ENCODE measurements around the gene PKIB.
"Not testable (repeated sequence)": the region's sequence is repeated elsewhere in the genome, so short reads cannot be mapped to it uniquely, and the experiment has no call there.

Gene PKIB

DNA sequence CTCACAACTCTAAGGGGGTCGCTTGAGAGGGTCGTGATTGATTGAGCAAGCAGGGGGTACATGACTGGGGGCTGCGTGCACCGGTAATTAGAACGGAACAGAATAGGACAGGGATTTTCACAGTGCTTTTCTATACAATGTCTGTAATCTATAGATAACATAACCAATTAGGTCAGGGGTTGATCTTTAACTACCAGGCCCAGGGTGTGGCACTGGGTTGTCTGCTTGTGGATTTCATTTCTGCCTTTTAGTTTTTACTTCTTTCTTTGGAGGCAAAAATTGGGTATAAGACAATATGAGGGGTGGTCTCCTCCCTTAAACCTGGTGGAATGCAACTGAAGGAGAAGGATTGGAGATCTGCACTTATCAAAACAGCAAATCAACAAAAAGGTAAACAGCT, 138.7 kb downstream of the PKIB start:
- not testable (repeated sequence) for DNase-seq (ENCODE audit: low read depth)

DNA sequence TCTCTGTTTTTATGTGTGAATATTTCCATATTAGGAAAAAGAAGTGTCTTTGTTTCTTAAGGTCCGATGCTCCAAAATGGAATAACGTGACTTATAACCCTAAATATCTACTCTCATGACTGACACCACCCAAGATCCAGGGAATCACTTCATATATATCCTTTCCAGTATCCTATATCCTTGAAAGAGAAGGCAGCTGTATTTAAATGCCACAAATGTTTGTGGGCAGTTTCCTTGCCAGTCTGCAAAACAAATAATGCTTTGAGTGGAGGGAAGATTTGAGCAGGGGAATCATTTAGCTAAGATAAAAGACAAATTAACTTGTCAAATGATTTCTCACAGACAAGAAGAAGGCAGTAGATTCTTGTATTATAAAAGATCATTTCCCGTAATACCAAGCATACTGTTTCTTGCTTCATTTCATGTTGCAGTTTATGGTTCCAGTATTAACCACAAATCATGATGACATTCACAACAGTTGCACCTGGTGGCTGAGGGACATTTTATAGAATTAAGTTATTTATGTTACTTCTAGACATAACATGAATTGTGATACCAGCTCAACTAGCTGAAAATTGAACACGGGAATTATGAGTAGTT, 139.3 kb downstream of the PKIB start:
- no peak for DNase-seq (ENCODE audit: low read depth)

DNA sequence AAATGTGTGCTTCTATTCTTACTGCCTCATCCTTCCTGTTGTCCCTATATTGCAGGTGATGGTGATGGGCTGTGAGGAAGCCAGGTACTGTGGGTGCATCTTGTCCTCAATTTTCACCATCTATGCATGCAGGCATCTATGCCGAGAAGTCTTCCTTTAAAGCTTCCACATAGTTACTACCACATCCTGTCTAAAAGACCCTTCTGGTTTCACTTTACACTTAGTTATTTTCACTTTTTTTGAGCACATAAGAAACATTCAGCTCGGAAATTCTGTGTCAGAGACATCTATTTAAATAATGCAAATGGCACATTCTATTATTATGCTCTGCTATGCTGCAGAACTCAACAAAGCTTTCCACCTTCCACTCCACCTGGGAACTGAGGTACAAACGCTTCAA, 141.1 kb downstream of the PKIB start:
- DNase-seq (ENCODE audit: low read depth): no peak

DNA sequence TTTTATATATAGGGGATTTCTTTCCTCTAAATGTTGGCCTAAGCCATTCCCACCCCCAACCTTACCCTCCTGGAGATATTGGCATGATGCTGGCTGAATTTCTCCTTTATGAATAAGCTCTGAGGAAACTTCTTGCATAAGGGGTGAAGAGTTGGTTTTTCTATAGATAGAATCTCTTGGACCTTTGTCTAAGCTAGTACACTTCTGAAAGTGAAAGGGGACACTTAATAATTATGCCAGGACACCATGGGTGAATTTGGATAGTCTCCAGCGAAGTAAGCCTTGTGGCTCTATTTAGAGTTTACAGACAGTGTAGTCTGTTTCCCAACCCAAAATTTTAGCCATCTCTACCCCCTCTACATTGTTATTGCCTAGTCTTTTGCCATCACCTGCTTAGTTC, 142.3 kb downstream of the PKIB start:
- DNase-seq (ENCODE audit: low read depth): no peak

DNA sequence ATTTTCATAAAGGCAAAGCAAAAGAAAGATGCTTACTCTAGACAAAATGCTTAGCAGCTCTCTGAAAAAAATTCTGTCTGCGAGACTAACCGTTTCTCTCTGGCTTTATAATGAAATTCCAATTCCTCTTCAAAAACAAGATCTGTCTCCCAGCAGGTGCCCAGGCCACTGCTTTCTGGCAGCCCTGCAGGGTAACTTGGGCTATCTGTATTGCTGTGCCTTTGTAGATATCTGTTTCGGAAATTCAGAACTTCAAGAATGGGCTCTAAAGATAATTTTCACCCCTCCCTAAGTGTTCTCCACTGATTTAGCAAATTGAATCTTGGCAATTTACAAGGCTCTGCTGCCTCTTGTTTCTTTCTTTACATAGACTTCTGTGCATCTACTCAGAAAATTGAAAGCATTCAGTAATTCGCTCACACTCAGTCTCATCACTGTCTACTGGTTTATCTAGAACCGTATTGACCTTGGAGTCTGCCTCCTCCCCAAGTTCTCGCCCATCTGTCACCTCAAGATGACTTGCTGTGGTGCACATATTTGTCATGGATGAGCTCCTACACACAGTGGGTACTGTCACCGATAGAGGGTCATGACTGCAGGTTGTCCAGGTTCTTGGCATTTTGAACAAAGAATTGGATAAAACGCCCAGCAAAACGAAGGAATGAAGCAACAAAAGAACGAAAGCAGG, 142.9 kb downstream of the PKIB start:
- DNase-seq (ENCODE audit: low read depth): no peak

DNA sequence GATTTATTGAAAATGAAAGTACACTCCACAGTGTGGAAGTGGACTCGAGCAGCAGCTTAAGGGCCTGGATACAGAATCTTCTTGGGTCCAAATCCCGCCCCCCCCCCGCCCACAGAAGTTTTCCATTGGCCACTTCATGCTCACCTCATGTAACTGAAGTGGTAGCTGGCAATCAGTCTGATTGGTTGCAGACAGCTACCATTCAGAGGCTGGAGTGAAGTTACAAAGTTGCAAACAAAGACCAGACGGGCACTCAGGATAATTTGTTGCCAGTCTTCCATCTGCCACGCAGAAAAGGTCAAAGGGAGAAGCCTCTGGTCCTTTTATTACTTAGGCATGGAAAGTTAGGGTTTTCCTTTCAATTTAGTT, 143.5 kb downstream of the PKIB start:
- DNase-seq (ENCODE audit: low read depth): no peak

DNA sequence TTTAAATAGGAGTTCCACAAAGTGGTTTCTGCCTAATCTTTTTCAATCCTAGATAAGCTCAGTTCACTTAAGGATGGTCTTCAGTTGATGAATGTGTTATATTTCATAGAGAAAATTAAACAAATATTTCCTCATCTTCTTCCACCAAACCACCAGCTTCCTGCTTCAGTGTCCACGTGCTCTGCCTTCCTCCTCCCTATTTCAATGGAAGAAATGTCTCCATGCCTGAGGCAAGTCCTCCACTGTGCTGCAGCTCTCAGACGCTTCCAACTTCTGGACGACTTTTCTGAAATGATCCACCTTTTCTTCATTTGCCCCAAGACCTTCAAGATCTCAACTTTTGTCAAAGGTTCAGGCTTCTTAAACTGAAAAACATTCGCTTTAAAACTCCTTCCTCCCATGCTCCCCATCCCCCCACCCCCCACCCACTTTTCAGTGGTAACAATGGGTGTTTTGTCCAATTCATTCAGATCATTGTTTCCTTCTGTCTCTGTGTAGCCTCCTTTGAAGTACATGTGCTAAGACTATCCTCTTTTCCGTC, 144.1 kb downstream of the PKIB start:
- no peak for DNase-seq (ENCODE audit: low read depth)

DNA sequence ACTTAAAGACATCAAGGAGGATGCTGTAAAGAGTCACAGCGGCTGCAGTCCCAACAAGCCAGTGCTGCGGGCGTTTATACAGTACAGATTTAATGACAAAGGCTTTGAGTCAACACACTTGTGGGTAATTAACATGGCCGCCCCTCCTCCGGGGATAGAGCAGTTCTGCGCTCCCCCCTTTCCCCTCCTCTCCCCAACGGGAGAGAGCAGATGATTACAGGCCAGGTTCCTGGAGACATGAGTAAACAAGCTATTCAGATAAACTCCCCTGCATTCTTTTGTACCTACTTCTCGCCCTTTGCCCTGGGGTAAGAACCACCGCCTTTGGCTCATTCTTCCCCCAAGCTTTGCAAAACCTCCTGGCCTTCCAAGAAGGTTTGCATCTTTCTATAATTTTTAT, 145.7 kb downstream of the PKIB start:
- no peak for DNase-seq (ENCODE audit: low read depth)

DNA sequence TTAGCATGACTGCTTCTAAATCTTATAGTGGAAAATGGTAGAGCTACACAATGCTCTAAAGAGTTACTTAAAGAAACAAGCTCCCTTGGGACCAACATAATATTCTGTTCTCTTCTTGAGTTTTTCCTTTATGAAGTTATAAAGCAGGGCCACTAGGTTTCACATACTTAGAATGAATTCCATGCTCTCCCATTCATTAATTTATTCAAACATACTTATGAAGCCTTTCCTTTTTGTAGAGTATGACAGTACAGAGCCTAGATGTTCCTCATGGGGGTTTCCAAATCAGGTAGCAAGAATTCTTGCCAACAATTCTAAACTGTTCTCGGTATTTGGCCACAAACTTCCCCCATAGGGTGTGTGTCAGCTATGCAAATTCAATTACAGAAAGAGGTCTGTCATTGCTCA, 148.7 kb downstream of the PKIB start:
- DNase-seq (ENCODE audit: low read depth): no peak

DNA sequence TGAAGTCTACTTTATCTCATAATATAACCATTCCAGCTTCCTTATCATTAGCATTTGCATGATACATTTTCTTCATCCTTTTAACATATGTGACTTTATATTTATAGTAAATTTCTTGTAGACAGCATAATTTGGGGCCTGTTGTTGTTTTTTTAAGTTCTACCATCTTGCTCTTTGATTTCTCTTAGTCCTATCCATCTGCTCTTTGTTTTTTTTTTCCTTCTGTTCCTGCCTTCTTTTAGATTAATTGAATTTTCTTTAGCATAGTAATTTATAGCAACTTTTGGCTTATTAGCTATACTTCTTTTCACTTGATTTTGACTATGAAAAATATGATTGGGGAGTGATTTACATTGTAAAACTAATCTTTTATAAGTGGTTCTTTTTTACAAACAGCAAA, 150.1 kb downstream of the PKIB start:
- DNase-seq (ENCODE audit: low read depth): no peak

DNA sequence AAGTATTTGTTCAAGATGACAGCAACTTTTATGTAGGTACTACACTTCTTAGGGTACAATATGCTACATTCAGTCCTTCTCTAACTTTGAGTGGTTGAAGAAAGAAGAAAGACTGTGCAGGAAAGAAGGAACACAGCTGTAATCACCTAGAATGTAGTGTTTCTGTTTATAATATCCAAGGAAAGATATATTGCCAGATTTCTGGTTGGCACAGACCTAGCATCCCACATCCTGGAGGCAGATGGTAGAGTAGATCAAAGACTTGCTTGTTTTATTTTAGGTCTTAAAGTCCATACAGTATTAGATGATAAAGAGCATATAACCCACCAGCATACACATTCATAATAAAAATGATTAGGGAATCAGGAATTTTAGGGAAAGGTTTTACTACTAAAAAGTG, 156.1 kb downstream of the PKIB start:
- no peak for DNase-seq (ENCODE audit: low read depth)

DNA sequence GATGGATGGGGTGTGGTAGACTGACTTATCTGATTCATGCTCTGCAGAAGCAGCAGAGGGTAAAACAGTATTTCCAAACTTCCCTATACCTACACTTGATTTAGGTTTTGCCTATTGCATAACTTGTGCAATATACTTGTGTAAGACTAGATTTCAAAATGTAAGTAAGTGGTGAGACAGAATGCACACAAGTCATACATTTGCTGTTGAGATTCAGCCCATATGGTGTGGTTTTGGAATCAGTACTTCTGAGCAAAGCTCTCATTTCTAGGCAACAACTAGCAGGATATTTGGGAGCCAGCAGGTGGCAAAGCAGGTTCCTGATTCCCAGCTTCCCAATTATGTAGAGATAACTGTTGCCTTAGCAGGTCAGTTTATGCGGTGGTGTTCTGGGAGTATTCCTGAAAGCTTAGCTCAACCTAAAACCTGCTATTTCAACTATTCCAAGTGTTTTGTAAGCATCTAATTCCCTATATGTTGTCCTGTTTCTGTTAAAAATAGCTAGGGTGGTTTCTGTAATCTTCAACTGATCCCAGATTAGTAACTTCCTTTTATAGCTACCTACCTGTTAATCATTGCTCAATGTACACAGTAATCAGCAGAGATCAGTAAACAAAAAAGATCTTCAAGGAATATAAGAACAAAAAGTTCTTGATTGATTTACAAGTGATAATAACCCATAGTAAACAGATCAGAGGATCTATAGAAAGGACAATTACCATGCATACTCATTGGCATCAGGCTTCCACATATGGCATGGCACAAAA, 160.8 kb downstream of the PKIB start:
- DNase-seq (ENCODE audit: low read depth): no peak

DNA sequence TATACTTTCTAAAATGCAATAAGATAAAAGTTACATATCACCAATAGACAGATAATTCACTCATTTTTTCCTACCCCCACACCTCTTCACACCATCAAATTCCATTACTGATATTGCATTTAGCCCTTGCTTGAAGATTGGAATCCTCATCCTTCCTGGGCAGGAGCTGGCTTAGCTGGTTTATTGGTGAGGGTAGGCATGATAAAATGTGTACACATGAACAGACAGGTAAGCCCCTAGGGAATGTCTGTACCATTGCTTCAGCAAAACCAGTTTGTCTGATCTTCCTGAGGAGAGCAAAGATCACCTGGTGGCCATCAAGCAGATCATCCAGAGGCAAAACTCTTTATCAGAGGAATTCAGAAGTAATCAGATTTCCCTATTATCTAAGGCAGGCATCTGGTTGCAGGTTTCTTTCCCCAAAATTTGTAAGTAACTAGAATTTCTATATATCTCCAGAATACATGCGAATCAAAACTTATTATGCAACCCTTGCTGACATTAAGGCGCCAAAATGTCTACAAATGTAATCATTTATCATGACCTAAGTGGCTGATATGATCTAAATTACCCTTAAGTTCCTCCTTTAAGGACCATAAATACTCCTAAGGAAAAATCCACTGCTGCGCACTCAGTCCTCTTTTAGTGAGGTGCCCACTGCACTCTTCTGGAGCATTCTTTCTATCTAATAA, 162.7 kb downstream of the PKIB start:
- no peak for DNase-seq (ENCODE audit: low read depth)
